Right lung (tissue), 5 donors: ENCODE data around the gene PRKCE. TPM values are rescaled to one million over a fixed set of nuclear protein-coding genes. Genes with fewer than 3 reads are reported as not detected.

Source experiments
- DNase-seq, 2 donors: peaks; one replicate each; pipeline ENCODE4 v3.0.0-alpha.2; 2013
- polyA plus RNA-seq, 5 donors: library from polyadenylated mRNA; unstranded; fragments of 120-200 nt; gene quantifications; one replicate each; pipeline versions ENCODE4 v1.2.1 to v1.2.3, GENCODE V29; 2013; ENCODE audit warnings: inconsistent platforms in 1 of 5, low replicate concordance in 1 of 5; ENCODE audit not compliant: insufficient read length in 5 of 5, insufficient read depth in 1 of 5

PRKCE gene
- polyA plus RNA-seq, 5 donors = 12.5 to 14.5 (median 12.8) TPM

DNA sequence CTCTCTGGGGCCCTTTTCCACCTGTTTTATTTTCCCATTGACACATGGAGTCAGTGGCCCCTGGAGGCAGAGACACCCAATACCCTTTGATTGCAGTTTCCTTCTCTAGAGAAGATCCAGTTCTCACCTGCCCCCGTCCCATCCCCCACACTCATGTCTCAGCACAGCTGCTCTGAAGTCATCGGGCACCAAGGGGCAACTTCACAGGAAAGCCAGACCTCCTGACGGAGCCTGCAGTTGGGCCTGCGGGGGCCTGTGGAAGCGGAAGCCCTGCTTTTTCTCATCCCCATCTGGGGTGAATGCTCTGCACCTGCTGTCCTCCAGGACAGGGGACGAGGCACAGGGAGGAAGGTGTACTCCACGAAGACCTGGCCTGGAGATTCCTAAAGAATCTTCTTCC, 337.4 kb downstream of the PRKCE start:
- DNase-seq = no peak

DNA sequence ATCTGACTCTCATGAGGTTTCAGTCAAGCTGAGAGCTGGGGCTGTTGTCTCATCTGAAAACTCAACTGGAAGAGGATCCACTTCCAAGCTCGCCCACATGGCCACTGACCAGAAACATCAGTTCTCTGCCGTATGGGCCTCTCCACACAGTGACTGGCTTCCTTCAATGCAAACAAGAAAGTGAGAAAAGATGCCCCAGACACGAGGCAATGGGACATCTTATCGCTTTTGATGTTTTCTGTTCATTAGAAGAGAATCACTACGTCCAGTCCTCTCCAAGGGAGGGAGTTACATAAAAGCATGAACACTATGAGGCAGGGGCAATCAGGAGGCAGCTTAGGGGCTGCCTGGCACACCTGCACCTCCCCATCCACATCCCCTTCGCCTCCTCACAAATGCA, 338.7 kb downstream of the PRKCE start:
- DNase-seq = no peak

DNA sequence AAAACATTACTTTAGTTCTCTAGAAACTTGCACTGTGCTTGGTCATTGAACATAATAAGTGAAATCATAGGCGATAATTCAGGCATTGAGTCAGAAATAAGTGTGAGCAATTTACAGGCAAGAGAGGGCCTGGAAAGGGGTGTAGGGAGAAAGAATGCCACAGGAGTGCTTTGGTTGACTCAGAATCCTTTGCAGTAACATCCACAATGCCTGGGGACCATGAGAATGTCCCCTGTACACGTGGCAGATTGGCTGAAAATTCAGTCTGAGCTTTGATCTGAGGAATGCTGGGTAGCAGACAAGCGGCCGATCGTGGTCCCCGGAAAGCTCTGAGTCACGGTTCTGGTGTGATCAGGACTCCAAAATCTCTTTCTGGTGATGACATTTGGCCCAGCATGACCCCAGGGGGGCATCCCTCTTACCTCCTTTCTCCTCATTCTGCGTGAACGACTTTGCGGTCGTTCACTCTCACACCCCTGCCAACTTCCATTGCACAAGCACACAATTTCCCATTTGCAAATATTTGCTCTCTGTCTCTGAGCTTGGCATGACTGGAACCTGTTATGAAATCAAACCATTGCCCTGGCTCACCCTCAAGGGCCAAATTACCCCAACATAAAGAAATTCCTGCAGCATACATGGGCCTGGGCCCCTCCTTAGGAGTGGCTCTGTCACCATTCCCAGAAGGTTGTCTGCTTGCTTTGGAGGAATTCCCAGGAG, 340.7 kb downstream of the PRKCE start:
- peak; percentile 54 to 67 for DNase-seq

DNA sequence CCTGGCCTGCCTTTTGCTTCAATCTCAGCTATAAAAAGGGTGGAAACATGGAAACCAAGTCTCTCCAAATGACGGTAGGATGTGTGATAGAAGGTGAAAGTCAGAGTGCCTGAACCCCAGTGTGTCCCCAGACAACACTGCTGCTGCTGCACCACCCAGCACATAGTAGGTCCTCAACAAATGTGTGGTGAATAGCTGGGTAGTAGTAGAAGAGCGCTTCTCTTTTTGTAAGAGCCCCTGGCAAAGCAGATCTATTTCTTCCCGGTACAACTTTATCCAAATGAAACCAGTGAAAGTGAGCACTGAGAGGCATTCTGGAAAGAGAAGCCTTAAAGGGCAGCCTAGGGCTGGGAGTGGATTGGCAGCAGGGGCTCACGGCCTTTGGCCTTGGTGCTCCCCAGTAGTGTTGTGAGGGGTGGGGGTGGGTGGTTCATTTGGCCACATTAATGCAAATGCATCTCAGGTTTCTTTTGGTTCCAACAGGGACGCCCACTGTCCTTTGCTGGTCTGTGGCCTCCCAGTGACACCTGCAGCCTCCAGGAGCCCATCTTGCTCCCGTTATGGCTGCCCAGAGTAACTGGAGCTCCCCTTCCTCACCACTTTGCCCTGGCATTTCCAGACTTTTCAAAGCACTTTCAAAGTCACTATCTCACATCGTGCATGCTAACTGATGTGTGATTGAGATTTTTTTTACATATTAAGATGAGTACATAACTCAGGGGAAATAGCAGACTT, 341.4 kb downstream of the PRKCE start:
- no peak for DNase-seq

DNA sequence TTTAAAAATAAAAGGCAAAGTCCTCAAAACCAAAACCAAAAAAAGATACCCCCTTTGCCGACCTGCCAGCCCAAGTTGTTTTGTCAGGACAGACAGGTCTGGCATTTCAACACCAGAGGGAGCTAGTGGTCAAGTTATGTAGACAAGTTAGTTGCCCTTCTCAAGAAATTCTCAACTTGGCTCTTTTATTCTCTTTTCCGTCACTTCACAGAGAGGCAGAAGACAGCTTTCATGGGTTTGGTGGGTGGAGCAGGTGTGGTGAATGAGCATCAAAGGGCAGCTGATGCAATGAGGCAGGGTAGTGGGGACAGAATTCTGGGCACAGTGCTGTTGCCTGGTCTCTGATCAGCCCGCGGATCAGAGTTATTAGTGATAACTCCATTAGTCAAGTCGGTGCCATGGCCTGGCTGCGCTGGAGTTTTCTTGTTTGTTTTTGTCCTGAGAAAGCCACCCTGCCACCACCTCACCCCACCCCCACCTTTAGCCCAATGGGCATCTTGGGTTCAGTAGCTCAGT, 342.1 kb downstream of the PRKCE start:
- peak; percentile 65 to 78 for DNase-seq

DNA sequence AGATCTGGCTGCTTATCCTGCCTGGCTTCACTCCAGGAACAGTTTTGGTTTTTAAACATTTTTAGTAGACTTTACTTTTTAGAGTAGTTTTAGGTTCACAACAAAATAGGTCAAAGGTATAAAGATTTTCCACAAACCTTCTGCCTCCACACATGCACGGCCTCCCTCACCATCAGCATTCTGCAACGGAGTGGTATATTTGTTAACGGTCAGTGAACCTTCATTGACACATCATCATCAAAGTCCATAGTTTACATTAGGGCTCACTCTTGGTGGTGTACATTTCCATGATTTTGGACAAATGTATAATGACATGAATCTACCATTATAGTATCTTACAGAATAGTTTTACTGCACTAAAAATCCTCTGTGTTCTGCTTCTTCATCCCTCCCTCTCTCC, 342.6 kb downstream of the PRKCE start:
- DNase-seq = no peak

DNA sequence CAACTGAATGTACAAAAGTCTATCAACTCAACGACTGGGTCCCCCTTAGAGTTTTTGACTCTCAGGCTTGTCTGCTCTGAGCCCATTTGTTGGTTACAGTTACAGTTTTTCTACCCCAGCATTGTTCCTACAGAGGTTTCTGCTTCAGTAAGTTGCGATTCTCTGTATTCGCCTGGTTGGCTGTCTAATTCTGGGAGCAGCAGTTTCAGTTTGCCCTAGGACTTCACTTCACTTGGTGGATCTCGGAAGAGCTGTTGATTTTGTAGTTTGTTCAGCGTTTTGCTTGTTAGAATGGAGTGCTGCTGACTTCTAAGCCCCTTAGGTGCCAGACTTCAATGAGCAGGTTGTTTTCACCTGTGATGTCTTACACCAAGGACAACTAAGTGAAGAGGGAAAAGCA, 349.2 kb downstream of the PRKCE start:
- no peak for DNase-seq

DNA sequence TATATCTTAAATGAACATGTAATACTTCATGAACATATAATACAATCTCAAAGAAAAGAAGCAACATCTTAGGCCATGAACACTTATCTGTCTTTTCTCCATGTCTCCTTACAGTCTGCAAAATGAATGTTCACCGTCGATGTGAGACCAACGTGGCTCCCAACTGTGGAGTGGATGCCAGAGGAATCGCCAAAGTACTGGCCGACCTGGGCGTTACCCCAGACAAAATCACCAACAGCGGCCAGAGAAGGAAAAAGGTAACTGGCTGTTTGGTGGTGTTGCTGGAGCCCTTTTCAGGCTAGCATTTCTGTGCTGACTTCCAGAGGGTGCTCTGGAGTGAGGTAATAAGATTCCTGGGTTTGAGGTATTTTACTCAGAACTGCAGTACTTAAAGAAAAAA, 349.8 kb downstream of the PRKCE start:
- DNase-seq = no peak

DNA sequence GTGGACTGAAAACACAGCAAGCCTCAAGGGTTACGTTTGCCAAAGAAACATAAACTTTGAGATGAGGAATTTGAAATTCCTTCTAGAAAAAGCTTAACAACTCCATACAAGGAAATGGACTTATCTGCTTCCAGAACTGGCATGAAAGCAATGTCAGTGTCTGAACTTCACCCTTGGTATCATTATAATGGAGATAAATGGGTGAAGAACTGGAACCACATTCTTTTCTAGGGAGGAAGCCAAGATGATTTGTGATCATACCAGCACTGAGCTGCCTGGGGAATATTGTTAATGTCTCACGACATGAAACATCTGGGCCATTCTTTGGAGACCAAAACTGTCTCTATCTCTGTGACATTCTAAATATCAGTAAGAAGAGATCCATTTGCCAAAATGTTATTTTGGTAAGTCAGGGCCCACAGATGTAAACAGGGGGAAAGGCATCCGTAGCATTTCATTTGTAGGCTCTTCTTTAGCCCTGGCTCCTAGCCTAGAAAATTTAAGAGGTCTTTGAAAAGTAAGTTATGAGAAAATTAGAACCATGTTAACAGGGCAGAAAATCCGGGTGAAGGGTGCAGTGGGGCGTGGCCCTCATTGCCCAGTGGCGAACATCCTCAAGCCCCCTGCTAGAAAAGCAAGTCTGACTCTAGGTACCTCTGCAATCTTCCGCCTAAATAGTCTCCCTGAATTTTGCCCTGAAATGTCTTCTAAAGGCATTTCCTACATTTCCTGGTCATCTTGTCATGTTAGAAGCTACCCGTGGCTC, 350.4 kb downstream of the PRKCE start:
- DNase-seq = peak; percentile 86 to 87

DNA sequence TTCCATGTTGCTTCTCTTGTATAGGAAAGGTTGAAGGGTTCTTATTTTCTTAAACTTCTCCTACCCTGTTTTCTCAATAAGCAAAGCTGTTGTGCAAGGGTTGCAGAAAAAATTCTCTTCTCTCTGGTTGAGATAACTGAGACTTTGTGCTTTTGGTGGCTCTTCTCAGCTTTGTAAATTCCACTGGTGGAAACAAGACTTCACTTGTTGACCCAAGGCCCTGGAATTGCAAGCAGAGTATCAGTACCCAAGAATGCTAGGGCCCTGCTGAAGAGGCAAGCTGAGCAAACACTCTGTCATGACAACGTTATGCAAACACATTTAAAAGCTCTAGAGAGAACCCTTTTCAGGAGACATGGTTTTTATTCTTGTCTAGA, 351.0 kb downstream of the PRKCE start:
- peak in 1 of 2 donors; percentile 41 for DNase-seq

DNA sequence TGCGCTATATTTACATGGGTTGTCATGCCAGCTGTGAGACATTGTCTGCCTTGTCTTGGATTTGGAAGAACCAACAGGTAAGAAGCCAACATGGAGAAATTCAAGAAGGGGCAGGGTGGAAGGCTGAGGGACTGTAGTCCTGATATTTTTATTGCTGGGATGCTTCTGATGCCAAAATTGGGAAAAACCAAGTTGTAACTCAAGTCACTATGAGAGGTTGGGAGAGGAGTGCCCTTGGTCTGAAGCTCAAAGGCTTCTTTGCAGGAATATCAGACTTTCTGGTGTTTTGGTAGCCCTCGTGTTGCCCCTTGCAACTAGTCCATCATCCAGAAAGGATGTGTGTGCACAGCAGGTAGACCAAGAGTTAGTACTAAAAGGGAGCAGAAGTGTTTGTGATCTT, 351.5 kb downstream of the PRKCE start:
- DNase-seq = no peak

DNA sequence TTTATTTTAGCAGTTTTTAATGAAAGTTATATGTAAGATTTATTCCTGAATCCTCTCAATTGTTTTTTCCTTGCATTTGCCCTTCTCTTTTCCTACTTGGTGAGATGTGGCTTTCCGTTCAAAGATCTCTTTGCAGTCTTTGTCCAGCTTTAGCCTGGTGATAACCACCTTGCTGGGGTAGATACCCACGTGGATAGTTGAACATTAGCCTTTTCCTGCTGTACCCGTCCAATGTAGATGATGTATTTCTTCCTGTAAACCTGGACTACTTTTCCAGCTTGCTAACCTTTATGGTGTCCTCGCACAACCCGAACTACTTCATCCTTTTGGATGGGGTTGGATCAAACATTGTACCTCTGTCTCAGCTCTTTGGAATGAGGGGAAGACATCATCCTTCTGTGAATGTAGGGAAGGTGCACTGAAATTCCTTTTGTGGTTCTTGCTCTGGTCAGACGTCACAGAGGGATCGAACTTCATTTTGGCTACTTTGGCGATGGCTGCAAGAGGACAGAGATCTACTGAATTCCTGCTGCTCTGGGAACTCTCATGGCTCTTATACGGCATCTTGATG, 352.5 kb downstream of the PRKCE start:
- DNase-seq = no peak

DNA sequence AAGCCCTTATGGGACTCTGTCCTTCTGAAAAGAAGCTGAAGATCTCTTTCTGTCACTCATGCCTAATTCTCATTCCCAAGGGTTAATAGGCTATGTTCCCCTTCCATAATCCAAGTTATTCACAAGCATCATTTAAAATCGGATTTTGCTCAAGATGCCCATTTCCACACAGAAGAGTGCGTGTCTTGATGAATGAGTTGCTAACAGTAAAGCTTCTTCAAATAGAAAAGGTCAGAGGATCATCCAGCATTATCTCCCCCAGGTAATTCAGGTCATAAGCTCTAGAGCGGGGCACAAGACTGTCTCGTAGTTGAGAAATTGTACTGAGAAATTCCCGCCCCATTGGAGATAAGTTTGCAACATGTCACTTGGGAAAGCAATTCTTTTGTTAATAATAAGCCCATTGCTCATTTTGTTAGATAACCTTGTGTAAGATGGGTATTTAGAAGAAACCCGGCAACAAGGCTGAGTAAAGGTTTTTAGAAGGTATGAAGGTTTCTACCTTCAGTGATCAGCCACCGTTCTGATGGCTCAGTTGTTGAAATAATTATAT, 355.1 kb downstream of the PRKCE start:
- no peak for DNase-seq

DNA sequence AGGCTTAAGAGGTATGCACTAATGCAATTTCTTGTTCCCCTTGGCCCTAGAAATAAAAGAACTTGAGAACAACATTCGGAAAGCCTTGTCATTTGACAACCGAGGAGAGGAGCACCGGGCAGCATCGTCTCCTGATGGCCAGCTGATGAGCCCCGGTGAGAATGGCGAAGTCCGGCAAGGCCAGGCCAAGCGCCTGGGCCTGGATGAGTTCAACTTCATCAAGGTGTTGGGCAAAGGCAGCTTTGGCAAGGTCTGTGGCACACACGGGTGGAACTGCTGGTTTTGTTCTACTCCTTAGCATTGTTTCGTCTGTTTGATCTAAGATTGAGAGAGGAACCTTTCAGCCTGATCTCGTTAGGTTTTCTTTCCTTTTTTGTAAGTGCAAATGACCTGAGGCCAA, 355.9 kb downstream of the PRKCE start:
- no peak for DNase-seq

DNA sequence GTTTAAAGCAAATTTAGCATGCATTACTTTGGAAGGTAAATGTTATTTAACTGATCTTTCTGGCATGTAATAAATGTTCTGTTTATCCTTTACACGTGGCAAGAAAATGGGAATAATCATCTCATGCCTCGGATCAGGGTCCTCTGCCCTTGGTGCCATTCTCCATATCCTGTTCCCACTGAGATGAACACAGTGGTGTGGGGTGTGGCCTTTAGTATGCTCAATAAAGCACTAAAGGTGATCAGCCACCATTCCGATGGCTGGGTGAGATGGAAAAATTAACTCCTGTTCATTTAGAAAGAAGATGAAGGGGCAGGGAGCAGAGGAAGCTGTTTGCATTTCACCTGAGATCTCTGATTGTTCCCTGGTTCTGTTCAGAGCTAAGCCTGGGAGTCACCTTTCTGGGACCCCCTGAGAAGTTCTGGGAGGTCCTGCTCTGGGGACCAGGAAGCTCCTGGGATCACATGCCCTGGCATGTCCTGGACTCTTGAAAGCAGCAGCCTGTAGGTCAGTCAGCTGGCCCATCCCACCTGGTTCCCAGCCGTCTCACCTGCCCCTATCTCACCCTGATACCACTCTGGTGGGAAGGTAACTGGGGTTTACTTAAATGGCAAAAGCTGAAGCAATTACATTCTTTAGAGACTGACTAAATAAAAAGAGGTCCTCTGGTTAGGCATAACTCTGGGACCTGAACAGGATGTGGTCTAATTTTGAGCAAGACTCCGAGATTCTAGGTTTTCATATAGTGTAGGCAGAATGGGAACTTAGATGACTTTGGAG, 356.8 kb downstream of the PRKCE start:
- no peak for DNase-seq

DNA sequence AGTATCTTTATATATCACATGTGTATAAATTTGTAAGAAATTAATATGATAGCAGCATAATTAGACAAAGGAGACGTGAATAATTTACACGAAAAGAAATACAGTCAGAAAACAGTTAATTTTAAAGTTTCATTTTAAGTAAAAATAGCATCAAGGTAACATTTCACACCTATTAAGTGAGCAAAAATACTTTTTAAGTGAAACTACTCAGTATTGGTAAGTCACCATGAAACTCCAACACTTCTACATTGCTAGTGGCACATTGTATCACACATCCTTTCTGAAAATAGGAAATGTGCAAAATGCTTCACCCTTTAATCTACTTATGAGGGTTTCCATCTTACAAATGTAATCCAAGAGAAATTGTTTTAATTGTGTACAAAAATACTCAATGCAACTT, 357.8 kb downstream of the PRKCE start:
- no peak for DNase-seq

DNA sequence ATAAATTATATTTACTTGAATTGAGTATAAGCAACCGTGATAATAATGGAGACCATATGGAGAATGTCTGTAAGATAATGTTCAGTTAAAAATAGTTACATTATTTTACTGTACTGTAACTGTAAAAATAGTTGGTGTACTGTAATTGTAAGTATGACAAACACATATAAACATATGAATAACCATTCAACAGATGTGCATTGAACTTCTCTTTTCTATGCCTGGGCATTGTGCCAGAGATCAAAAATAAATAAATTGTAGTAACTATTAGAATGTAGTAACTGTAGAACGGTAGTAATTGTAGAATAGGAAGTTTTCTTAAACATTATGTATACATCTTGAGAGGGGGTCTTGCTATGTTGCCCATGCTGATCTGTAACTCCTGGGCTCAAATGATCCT, 358.3 kb downstream of the PRKCE start:
- peak in 1 of 2 donors; percentile 23 for DNase-seq

DNA sequence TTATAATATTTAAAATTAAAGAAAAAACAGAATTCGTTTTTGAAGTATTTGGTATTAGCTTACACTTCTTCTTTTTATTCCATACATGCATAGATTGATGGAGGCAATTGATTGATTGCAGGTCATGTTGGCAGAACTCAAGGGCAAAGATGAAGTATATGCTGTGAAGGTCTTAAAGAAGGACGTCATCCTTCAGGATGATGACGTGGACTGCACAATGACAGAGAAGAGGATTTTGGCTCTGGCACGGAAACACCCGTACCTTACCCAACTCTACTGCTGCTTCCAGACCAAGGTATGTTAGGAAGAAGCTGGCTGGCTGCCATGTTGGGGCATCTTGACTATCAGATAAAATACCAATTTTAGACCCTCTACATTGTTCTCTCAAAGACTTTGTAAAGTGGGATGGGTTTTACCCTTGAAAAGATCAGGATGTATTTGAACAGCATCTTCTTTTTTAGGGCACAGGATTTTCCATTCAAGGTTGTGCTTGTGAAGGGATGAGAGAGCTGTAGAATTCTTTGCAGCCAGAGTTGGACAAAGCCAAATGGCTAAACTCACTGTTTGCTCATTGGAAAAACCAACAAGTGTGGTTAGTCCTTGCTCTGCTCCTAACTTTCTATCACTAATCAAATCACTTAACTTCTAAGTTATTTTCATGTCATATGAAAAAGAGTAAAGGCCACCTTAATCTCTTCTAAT, 358.9 kb downstream of the PRKCE start:
- peak in 1 of 2 donors; percentile 22 for DNase-seq

DNA sequence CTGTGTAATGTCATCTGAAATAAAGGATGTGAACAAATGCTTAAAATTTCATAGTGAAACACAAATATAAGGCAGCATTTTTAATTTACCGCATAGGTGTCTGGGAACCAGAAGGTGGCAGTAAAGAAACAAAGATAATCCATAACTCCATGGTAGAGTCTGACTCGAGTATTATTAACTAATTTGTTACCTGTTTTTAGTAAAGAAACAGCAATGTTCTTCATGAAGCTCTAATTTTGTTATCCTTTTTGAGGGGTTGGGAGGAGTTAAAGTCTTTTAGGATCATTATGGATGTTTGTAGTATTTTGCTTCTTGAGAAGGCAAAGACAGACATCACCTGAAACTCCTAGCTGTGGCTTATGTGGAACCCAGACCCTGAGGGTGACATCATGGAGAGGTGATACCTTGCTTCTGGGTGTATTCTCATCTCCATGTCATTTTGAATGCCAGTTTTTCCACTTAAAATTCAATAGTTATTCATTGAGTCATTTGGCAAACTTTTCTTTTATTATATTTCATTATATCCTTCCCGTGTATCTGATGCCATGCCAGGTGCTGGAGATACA, 359.5 kb downstream of the PRKCE start:
- peak in 1 of 2 donors; percentile 25 for DNase-seq

DNA sequence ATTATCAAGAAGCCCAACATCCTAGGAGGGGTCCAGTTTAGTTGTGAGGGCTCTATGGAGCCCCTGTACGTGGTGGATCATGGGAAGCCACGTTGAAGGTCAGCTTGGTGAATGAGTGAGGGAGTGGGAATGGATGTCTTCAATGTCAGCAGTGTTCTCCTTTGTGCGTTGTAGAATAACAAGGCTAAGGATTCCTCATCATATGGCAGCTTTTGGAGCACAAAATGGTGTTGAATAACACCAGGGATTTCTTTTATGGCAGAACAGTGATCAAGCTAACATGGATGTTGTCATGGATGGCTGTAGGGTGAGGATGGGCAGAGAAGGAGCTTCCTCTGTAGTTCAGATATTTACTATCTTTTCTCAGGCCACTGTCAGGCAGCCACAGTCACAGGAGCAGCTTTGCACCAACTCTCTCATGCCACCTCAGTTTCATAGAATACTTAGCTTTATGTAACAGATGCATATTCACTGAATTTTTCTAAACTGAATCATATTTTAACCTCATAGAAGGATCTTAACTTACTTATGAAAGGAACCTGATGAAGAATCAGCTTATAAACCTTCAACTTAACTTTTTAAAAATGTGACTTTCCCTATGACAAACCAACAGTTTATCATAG, 361.3 kb downstream of the PRKCE start:
- no peak for DNase-seq
